HG03175 (cell line): ENCODE results near the gene GLIPR1L1.
A peak's percentile ranks its signal among the peaks of the same experiment; 100 is the strongest.

Source experiments
- ATAC-seq: cut with Tn5 transposase; IDR thresholded peaks from one replicate; pipeline ENCODE4 v1.9.1; 2021; ENCODE audit warnings: mild to moderate bottlenecking, moderate library complexity; ENCODE audit not compliant: unreplicated experiment

The GLIPR1L1 gene

GRCh38 chr12:75349946-75350345 is 15.5 kb downstream of the GLIPR1L1 start:
- ATAC-seq, result no peak

GRCh38 chr12:75350413-75350812 is 15.9 kb downstream of the GLIPR1L1 start:
- no peak for ATAC-seq

- ATAC-seq, result no peak
These were observed 19.5 kb downstream of the GLIPR1L1 start for GRCh38 chr12:75354011-75354410.

- ATAC-seq, result no peak
These were observed 26.4 kb downstream of the GLIPR1L1 start for GRCh38 chr12:75360920-75361319.

GRCh38 chr12:75361408-75361807 is 26.9 kb downstream of the GLIPR1L1 start:
- ATAC-seq, result no peak

GRCh38 chr12:75364919-75365318 is 30.4 kb downstream of the GLIPR1L1 start:
- no peak for ATAC-seq

GRCh38 chr12:75366629-75367028 is 32.2 kb downstream of the GLIPR1L1 start:
- peak; percentile 47 for ATAC-seq

GRCh38 chr12:75374971-75375370 is 40.5 kb downstream of the GLIPR1L1 start:
- ATAC-seq, result no peak

- no peak for ATAC-seq
These were observed 43.9 kb downstream of the GLIPR1L1 start for GRCh38 chr12:75378354-75378753.

GRCh38 chr12:75389061-75389460 is 54.6 kb downstream of the GLIPR1L1 start:
- no peak for ATAC-seq

GRCh38 chr12:75389706-75390105 is 55.2 kb downstream of the GLIPR1L1 start:
- ATAC-seq, result no peak

GRCh38 chr12:75390156-75390898 is 55.9 kb downstream of the GLIPR1L1 start:
- ATAC-seq, result no peak

- ATAC-seq, result peak; percentile 99
These were observed 56.5 kb downstream of the GLIPR1L1 start, which contains the start of gene GLIPR1L2 for GRCh38 chr12:75390899-75391538. Gene GLIPR1L2, plus strand, starts transcription at chr12:75391089. Its CDS starts 28 bp downstream, at chr12:75391117.

- ATAC-seq, result no peak
These were observed 69.8 kb downstream of the GLIPR1L1 start for GRCh38 chr12:75404231-75404630.

GRCh38 chr12:75407683-75408082 is 73.2 kb downstream of the GLIPR1L1 start:
- no peak for ATAC-seq

GRCh38 chr12:75409830-75410229 is 75.4 kb downstream of the GLIPR1L1 start:
- ATAC-seq, result no peak

- ATAC-seq, result no peak
These were observed 80.2 kb downstream of the GLIPR1L1 start for GRCh38 chr12:75414671-75415070.

- ATAC-seq, result no peak
These were observed 85.4 kb downstream of the GLIPR1L1 start for GRCh38 chr12:75419841-75420240.
